Heart left ventricle (tissue), 16 donors: Measurements from ENCODE around the gene TNFSF11. TPM values are rescaled to one million over a fixed set of nuclear protein-coding genes. Genes with fewer than 3 reads are reported as not detected.

Experiments
- ATAC-seq, 4 donors: fragments of 200-7000 bp; cut with Tn5 transposase; one replicate each; pipeline ENCODE4 v1.9.1; 2020 to 2022; ENCODE audit warnings: moderate library complexity in 4 of 4, mild to moderate bottlenecking in 3 of 4, moderate number of reproducible peaks in 1 of 4
- DNase-seq, 5 donors: peaks; one replicate each; pipeline ENCODE4 v3.0.0-alpha.2; 2020
- H3K27ac ChIP-seq, 12 donors: fragments of 200-600 bp; sonication (generic) in 4 of 12; one replicate each; pipeline versions ENCODE4 v1.5.0 to v1.8.0; 2016 to 2022; ENCODE audit warnings: mild to moderate bottlenecking in 2 of 12
- H3K27me3 ChIP-seq, 9 donors: fragments of 200-600 bp; sonication (generic) in 2 of 9; one replicate each; pipeline versions ENCODE4 v1.5.1 to v1.8.0; 2016 to 2022; ENCODE audit warnings: mild to moderate bottlenecking in 3 of 9
- H3K36me3 ChIP-seq, 9 donors: fragments of 200-600 bp; sonication (generic) in 2 of 9; one replicate each; pipeline versions ENCODE4 v1.5.0 to v1.8.0; 2018 to 2022; ENCODE audit warnings: mild to moderate bottlenecking in 2 of 9
- H3K4me1 ChIP-seq, 12 donors: fragments of 200-600 bp; sonication (generic) in 4 of 12; one replicate each; pipeline versions ENCODE4 v1.5.0 to v1.8.0; 2016 to 2022; ENCODE audit warnings: mild to moderate bottlenecking in 3 of 12
- H3K4me3 ChIP-seq, 12 donors: fragments of 200-600 bp; sonication (generic) in 4 of 12; one replicate each; pipeline versions ENCODE4 v1.5.0 to v1.8.0; 2017 to 2022; ENCODE audit warnings: mild to moderate bottlenecking in 9 of 12, moderate library complexity in 4 of 12
- H3K9me3 ChIP-seq, 12 donors: fragments of 200-600 bp; sonication (generic) in 4 of 12; one replicate each; pipeline versions ENCODE4 v1.5.0 to v1.8.0; 2016 to 2022; ENCODE audit warnings: mild to moderate bottlenecking in 1 of 12
- POLR2A ChIP-seq, 2 donors: fragments of 450-650 bp; IDR thresholded peaks; one replicate each; pipeline ENCODE4 v1.6.1; 2017; ENCODE audit warnings: antibody characterized with exemption in 2 of 2, mild to moderate bottlenecking in 2 of 2, moderate library complexity in 2 of 2
- WGBS, 4 donors: extraction: QIAGEN DNeasy Blood & Tissue Kit in 2 of 4; methylation state at CpG; one replicate each; pipeline versions ENCODE4 v1.1.5 to v1.1.7; 2013 to 2018; 5-methylcytosine and 5-hydroxymethylcytosine counted together
- intact Hi-C, 10 donors: fragments of 100-400 bp; cut with DNase I; formaldehyde crosslinking; loops; one replicate each; pipeline versions ENCODE4 v1.11.1 to v1.14.2; 2022
- polyA plus RNA-seq, 2 donors: library from polyadenylated mRNA; stranded (reverse); fragments of 200-250 nt; gene quantifications; one replicate each; pipeline ENCODE4 v1.2.3, GENCODE V29; 2013
- total RNA-seq, 9 donors: library from RNA; depleted of rRNA in 2 of 9; stranded (reverse); fragments of >200 nt in 2 of 9; fragmentation: NEBNext Ultra II Directional in 3 of 9; extraction: Animal tissue kit (Norgen Biotek cat#: 25700) in 3 of 9; gene quantifications; one replicate each; pipeline versions ENCODE4 v1.1.0 to v1.2.4, GENCODE V29; 2016 to 2023
- TF ChIP-seq, protein P1 (sequence below), 12 donors: fragments of 200-600 bp; sonication (generic) in 4 of 12; IDR thresholded peaks; one replicate each; pipeline versions ENCODE4 v1.5.0 to v1.8.0; 2018 to 2022; ENCODE audit warnings: antibody characterized with exemption in 12 of 12, mild to moderate bottlenecking in 5 of 12
- donor health status: ischemic (EF 13 %, LVEDD 7.1; RV severe dilation, severe dysfunction).
- donor health status: healthy with polysubstance abuse.
- donor health status: DM: no; HTN: yes; CAD: no.
- donor health status: DM: no; HTN: no; CAD: no.
- donor health status: ischemic (EF 25% LVEDD 6.9; RV normal size, moderate dysfunction).
- donor health status: ischemic (EF 25% LVEDD 5.7; RV mildly dilated, moderate dysfunction).
- donor health status: healthy.
- donor health status: DM: yes; HTN: yes; CAD: no.
- donor health status: ischemic (EF 35%, LVEDD 5.7; RV mildly dilated, moderate dysfunction).
- donor health status: nonischemic (EF 11% LVEDD 7.7; RV severe dilation, severe dysfunction).
- donor health status: DM: yes; HTN: yes; CAD: no.
- donor health status: PGD.
- donor health status: ischemic (EF 29% LVEDD 5.4; RV normal size, mild dysfunction).
- donor health status: nonischemic (EF 23%, LVEDD 6.1; RV moderate dilation, normal function).

TNFSF11 gene
- total and polyA plus RNA-seq, 11 donors = not detected

DNA sequence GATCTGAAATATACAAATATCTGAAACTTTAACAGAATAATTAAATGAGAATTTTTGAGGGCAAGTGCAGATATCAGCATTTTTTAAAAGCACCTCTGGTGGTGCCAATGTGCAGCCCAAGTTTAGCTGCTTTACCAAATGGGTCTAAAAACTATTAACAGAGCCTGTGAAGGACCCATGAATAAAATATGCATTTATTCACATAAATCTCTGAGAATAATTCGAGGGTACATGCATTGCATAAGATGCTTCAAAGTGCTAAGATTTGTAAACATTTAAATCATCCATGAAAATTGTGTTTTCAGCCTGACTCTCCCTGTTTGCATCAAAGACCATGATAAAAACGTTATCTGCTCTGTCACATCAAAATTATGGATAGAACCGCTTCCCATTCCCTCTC is 47.1 kb upstream of the TNFSF11 start:
- Histone ChIP-seq H3K4me1 (no peaks in the 10 kb centered on the region), H3K27ac (no peak overlapping the region), H3K27me3 (peaks cover 0 to 2% (median 0%) of the 10 kb centered on the region in 9 donors), H3K4me3 (no peak overlapping the region), H3K9me3 (no peaks in the 10 kb centered on the region), H3K36me3 (no peaks in the 10 kb centered on the region)
- TF ChIP-seq, protein P1, sequence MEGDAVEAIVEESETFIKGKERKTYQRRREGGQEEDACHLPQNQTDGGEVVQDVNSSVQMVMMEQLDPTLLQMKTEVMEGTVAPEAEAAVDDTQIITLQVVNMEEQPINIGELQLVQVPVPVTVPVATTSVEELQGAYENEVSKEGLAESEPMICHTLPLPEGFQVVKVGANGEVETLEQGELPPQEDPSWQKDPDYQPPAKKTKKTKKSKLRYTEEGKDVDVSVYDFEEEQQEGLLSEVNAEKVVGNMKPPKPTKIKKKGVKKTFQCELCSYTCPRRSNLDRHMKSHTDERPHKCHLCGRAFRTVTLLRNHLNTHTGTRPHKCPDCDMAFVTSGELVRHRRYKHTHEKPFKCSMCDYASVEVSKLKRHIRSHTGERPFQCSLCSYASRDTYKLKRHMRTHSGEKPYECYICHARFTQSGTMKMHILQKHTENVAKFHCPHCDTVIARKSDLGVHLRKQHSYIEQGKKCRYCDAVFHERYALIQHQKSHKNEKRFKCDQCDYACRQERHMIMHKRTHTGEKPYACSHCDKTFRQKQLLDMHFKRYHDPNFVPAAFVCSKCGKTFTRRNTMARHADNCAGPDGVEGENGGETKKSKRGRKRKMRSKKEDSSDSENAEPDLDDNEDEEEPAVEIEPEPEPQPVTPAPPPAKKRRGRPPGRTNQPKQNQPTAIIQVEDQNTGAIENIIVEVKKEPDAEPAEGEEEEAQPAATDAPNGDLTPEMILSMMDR (IDR thresholded peaks at IDR 0.05) = no peak
- TF ChIP-seq POLR2A (IDR thresholded peaks at IDR 0.05) = no peak
- 60 to 75% (median 69%) methylated on average over 3 of the region's 3 CpGs for WGBS, 4 donors
- DNase-seq (no peak), ATAC-seq (no peak)
- intact Hi-C loops = no loop called here

DNA sequence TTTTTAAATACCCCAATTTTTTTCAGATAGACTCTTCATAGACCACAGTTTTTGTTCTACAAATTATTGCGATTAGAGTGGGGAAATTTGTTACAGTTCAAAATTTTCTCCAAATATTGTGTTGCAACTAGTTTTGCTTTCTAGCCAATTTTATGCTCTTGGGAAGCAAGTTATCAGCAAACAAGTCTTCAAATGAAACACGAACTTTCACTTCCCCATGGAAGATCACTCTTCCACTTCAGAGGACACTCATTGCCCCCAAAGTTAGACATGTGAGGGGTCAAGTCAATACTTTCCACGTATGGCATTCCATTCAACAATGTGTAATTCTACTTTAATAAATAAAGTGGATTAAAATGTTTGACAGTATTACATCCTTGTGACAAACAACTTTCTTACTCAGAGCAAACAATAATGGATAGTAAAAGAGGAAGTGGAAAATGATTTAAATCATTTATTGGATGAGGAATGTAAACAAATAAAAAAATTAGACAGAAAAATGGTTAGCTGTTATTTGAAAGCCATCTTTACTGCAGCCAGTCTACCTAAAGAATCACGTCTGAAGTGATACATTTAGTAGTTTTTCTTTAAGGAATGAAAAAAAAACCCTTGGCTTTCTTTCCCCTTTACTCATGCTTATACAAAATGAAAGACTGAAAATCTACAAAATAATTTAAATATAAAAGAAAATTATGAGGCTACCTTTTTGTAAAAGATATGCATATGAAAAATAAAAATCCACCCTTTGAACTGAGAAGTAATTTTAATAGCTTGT is 41.2 kb upstream of the TNFSF11 start:
- TF ChIP-seq, protein P1 (IDR thresholded peaks at IDR 0.05) = no peak
- TF ChIP-seq POLR2A (IDR thresholded peaks at IDR 0.05) = no peak
- no peak for DNase-seq
- Histone ChIP-seq H3K27me3 (peaks cover 0 to 5% (median 0%) of the 10 kb centered on the region in 9 donors), H3K4me3 (no peak overlapping the region), H3K27ac (no peak overlapping the region), H3K9me3 (no peaks in the 10 kb centered on the region), H3K4me1 (no peaks in the 10 kb centered on the region), H3K36me3 (no peaks in the 10 kb centered on the region)
- intact Hi-C loops = no loop called here
- no peak for ATAC-seq
- 55 to 61% (median 56%) methylated on average over 4 of the region's 4 CpGs for WGBS, 4 donors

DNA sequence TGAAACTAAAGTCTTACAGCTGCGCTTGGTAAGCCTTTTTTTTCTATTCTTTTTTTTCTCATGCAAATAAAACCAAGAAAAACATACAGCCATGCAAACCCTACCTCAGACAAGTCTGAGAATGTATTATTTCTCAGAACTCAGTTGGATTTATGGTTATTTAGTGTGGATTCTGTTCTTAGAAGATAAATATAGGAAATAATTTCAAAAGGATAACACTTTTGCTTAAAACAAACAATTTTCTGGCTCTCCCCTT is 40.7 kb upstream of the TNFSF11 start:
- no peaks in the 10 kb centered on the region for H3K36me3 ChIP-seq
- no peaks in the 10 kb centered on the region for H3K4me1 ChIP-seq
- DNase-seq (no peak), ATAC-seq (no peak)
- no peak overlapping the region for H3K27ac ChIP-seq
- WGBS, 4 donors = 89 to 94% (median 92%) methylated on average over 1 of the region's 1 CpG
- peaks cover 0 to 5% (median 0%) of the 10 kb centered on the region in 9 donors for H3K27me3 ChIP-seq
- no peak for TF ChIP-seq POLR2A (IDR thresholded peaks at IDR 0.05)
- TF ChIP-seq, protein P1 (IDR thresholded peaks at IDR 0.05) = no peak
- H3K4me3 ChIP-seq = no peak overlapping the region
- intact Hi-C loops = no loop called here
- H3K9me3 ChIP-seq = no peaks in the 10 kb centered on the region

DNA sequence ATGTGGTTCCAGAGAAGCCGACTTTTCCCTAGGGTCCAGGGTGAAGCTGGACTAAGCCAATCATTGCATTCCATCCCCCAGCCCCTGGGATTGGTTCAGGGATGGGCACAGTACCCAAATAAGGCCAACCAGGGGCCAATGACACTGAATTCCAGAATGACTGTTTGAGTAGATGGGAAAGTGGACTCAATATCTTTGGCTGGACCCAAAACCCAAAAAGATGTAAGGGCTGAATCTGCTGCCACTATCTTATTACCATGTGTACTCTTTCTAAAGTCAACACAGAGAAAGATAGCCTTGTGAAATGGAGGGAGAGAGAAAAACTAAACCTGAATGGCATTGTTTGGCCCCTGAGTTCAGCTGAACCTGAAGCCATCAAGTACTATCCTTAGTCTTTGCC is 39.2 kb upstream of the TNFSF11 start:
- peaks cover 0 to 5% (median 0%) of the 10 kb centered on the region in 9 donors for H3K27me3 ChIP-seq
- ATAC-seq (no peak), DNase-seq (no peak)
- no peaks in the 10 kb centered on the region for H3K36me3 ChIP-seq
- no peaks in the 10 kb centered on the region for H3K4me1 ChIP-seq
- TF ChIP-seq, protein P1 (IDR thresholded peaks at IDR 0.05) = no peak
- no peak for TF ChIP-seq POLR2A (IDR thresholded peaks at IDR 0.05)
- H3K9me3 ChIP-seq = no peaks in the 10 kb centered on the region
- H3K27ac ChIP-seq = no peak overlapping the region
- intact Hi-C loops = no loop called here
- H3K4me3 ChIP-seq = no peak overlapping the region
- WGBS, 4 donors = 90 to 98% (median 93%) methylated on average over 1 of the region's 1 CpG
